DMS 273 (cell line): ENCODE measurements around the gene OR51E2.

Source experiments
- DNase-seq: peaks from one replicate; lab custom pipeline; 2025; ENCODE audit not compliant: unreplicated experiment; lab: John Stamatoyannopoulos, UW

Gene OR51E2

DNA sequence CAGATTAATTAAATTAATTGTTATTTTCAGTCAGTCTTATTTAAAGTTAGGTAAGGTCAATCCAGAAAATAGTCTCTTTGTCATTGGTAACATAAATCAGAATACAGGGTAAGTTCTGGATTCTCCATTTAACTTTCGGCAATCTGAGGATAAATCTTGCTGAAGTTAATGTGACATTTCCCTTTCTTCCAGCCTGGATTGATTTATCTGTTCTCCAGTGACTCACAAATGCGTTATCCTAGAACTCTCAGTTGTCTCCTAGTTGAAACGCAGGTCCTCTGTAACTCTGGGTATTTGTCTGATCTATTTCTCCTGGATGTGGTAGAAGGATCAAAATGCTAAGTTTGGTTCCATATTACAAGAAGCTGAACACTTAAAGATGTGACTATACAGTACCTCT lies 32.9 kb downstream of the OR51E2 start:
- no peak for DNase-seq

- DNase-seq: no peak
These were observed 33.5 kb downstream of the OR51E2 start for GRCh38 chr11:4664183-4664582.

DNA sequence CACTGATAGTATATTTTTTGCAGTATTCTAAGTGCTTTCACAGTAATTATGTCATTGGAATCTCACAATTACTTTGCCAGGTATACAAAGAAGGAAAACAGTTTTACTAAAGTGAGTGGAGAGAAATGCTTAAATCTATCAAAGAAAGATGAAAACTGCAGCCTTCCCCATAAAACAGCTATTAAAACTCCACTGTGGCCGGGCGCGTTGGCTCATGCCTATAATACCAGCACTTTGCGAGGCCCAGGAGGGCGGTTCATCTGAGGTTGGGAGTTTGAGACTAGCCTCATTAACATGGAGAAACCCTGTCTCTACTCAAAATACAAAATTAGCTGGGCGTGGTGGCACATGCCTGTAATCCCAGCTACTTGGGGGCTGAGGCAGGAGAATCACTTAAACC lies 34.8 kb downstream of the OR51E2 start:
- DNase-seq: no peak

DNA sequence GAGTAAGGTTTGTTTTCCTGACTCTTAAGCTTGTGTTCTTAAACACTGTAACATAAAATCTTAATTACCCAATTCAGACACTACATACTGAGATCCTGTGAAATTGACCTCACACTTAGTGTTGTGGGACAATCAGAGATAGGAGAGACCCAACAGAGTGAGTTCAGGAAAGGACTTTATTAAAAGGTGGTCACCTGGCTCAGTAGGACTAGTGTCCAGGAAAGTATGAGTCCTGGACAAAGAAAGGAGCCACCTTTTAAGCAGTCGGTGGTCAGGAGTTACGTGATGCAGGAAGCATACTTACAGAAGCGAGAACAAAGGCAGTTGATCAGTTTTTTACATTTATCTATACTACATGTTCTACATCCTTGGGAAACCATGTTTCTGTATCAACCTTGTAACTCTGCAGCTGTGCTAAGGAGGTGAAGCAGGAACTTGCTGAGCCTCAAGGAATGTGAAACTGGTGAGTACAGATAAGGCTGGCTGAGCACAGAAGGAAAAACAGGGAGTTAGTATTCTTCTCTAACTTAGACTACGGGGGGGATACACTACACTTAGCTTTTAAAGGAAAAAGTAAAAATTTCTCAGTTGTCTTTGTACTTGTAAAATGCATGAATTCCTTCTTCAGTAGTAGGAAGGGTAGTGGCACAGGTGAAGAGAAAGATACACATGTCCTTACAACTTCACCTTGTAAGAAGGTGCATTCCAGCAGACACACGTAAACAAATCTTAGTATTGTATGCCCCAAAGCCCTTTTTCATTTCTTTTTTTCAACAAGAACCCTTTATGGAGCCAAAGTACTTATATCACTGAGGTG lies 38.8 kb downstream of the OR51E2 start:
- DNase-seq: no peak

DNA sequence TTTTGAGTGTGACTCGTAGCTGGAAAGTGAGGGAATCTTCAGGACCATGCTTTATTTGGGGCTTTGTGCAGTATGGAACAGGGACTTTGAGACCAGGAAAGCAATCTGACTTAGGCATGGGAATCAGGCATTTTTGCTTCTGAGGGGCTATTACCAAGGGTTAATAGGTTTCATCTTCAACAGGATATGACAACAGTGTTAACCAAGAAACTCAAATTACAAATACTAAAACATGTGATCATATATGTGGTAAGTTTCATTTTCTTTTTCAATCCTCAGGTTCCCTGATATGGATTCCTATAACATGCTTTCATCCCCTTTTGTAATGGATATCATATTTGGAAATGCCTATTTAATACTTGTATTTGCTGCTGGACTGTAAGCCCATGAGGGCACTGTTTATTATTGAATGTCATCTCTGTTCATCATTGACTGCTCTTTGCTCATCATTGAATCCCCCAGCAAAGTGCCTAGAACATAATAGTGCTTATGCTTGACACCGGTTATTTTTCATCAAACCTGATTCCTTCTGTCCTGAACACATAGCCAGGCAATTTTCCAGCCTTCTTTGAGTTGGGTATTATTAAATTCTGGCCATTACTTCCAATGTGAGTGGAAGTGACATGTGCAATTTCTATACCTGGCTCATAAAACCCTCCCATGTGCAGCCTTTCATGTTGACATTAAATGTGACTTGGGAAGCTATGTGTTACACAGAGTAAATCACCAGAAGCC lies 42.9 kb downstream of the OR51E2 start:
- DNase-seq: no peak

DNA sequence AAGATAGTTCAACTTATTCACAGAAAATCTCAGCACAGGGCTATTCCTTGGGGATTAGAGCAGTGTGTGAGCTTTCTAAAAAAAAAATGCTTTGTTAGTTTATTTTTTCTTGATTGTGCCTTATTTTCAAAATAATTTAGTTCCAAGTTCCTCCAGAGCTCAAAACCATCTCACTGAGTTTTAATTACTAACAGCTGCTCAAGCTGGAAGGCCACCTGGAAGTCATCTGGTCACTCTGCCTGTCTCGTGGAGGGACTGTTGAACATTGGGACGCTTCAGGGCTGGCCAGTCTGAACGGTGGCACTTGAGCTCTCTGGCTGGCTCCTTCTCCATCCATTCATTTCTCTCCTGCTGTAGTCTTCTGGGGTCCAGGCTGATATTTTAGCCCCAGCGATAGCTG lies 49.9 kb downstream of the OR51E2 start:
- DNase-seq: no peak

- DNase-seq: no peak
These were observed 51.7 kb downstream of the OR51E2 start for GRCh38 chr11:4645974-4646373.

- DNase-seq: no peak
These were observed 53.4 kb downstream of the OR51E2 start for GRCh38 chr11:4644233-4644632.

- DNase-seq: no peak
These were observed 54.0 kb downstream of the OR51E2 start, which contains the start of gene OR51E1 for GRCh38 chr11:4643682-4644081. Gene OR51E1, plus strand, starts transcription at chr11:4643982. Its CDS starts 8,545 bp downstream, at chr11:4652527.

DNA sequence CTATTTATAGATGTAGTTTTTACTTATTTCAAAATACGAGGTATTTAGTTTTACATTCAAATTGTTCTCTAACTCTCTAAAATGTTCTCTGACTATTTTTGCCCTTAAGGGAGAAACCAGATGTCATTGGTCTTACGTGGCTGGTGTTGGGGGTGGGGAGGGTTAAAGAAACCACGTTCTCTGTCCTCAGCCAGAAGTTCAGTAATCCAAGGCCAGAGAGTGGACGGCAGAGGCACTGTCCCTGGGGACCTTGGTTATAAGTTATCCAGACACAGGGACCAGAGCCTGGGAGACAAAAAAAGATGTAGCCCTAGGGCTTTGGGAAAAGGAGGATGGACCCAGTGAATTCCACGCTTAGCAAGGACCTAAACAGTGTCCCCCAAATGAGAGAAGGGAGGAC lies 54.6 kb downstream of the OR51E2 start:
- DNase-seq: no peak

GRCh38 chr11:4642043-4642442 lies 55.6 kb downstream of the OR51E2 start:
- DNase-seq: no peak

DNA sequence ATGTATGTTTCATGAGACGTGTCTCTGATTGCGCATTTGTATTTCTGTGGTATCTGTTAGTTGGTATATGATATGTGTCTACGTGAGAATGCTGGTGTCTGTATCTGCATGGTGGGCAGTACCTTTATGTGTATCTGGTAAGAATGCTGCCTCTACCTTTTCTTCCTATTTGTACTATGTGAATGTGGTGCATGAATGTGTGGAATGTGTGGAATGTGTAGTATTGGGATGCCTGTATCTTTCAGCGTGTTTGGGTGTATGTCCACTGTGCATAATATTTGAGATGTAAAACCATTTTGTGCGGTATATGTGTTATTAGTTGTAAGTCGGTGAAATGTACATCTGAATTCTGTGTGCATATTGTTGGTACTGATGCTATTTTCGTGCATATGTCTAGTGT lies 56.2 kb downstream of the OR51E2 start:
- no peak for DNase-seq

DNA sequence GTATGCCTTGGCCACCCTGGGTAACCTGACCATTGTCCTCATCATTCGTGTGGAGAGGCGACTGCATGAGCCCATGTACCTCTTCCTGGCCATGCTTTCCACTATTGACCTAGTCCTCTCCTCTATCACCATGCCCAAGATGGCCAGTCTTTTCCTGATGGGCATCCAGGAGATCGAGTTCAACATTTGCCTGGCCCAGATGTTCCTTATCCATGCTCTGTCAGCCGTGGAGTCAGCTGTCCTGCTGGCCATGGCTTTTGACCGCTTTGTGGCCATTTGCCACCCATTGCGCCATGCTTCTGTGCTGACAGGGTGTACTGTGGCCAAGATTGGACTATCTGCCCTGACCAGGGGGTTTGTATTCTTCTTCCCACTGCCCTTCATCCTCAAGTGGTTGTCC lies 57.7 kb downstream of the OR51E2 start:
- no peak for DNase-seq

DNA sequence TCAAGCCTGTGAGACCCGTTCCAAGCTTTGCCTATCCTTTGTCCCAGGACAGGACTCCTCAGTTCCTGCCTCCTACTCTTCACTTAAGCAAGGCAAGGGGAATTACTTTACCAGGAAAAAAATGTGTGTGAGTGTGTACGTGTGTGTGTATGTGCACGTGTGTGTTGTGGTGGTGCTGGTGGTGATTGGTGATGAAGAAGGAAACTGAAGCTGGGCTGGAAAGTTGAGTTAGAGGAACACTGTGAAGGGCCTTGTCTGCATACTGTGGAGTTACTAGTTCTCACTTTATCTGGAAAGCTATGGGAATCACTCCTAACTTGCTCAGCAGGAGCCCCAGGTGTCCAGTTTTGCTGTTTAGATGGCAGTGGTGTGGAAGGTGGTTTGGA lies 60.0 kb downstream of the OR51E2 start:
- DNase-seq: no peak

DNA sequence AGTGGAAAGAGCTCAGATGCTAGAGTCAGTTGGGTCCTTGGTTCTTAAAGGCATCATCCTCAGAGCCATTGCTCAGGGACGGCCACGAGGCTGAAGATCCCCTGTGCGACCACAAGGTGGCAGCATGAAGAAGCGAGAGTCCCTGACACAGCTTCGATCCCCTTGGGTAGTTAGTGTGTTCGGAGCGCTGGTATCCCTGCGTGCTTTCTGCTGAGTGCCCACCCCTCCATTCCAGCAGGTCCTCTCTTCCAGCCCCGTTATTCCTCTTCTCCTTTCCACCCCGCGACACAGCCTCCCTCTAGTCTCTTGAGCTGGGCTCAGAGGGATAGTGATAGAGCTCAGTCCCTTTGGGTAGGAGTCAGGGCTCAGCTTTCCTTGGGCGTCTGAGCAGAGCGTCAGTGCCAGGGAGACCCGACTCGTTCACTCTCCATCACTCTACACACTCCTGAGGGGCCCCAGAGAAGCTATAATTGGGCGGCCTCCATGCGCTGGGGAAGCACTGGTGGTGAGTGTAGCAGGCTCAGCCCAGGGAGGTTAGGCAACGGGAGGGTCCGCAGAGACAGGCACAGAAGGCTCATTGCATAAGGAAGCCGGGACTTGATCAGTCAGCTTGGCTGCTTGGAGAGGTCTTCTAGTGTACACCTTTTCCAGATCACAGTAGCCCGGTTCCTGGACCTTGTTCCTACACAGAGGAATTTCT lies 60.5 kb downstream of the OR51E2 start, which contains the start of gene OR51D1:
TSS of gene OR51D1 (plus strand) at position 516 of the 700 bp plus-strand sequence. CDS start 2,314 bp downstream, outside the sequence.
- DNase-seq: peak; percentile 67

DNA sequence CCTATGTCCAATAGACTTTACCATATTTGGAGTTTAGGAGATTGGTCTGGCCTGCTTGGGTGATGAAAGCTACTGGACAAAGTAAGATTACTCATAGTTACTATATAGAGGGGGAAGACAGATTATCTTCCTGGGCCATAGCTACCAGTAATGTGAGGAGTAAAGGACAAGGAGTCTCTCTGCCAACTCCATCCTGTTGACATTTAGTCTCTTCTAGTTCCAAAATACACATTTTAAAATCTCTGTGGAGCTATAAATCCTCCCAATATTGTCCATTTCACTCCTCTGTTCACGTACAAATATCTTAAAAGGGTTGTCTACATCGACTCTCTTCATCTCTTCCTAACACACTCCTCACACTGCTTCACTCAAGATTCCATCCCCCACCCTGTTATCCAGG lies 61.5 kb downstream of the OR51E2 start:
- no peak for DNase-seq
